IPS-18a (cell line): ENCODE data around the gene ARSD.
"Not testable (repeated sequence)": the region's sequence is repeated elsewhere in the genome, so short reads cannot be mapped to it uniquely, and the experiment has no call there.

Source experiments
- H3K27ac ChIP-seq: one replicate; pipeline ENCODE4 v1.5.1; 2013; ENCODE audit warnings: low read length
- H3K27me3 ChIP-seq: one replicate; pipeline ENCODE4 v1.6.1; 2013; ENCODE audit warnings: mild to moderate bottlenecking, low read length; ENCODE audit not compliant: control insufficient read depth, insufficient read depth
- H3K36me3 ChIP-seq: one replicate; pipeline ENCODE4 v1.6.1; 2013; ENCODE audit warnings: low read depth, low read length; ENCODE audit not compliant: control insufficient read depth
- H3K4me1 ChIP-seq: one replicate; pipeline ENCODE4 v1.6.1; 2013; ENCODE audit warnings: low read depth, low read length; ENCODE audit not compliant: control insufficient read depth
- H3K4me3 ChIP-seq: one replicate; pipeline ENCODE4 v1.5.1; 2013; ENCODE audit warnings: low read length
- H3K9ac ChIP-seq: one replicate; pipeline ENCODE4 v1.6.1; 2013; ENCODE audit warnings: mild to moderate bottlenecking, low read length, moderate library complexity
- H3K9me3 ChIP-seq: one replicate; pipeline ENCODE4 v1.6.1; 2013; ENCODE audit warnings: low read depth, low read length; ENCODE audit not compliant: control insufficient read depth

Gene ARSD, protein sequence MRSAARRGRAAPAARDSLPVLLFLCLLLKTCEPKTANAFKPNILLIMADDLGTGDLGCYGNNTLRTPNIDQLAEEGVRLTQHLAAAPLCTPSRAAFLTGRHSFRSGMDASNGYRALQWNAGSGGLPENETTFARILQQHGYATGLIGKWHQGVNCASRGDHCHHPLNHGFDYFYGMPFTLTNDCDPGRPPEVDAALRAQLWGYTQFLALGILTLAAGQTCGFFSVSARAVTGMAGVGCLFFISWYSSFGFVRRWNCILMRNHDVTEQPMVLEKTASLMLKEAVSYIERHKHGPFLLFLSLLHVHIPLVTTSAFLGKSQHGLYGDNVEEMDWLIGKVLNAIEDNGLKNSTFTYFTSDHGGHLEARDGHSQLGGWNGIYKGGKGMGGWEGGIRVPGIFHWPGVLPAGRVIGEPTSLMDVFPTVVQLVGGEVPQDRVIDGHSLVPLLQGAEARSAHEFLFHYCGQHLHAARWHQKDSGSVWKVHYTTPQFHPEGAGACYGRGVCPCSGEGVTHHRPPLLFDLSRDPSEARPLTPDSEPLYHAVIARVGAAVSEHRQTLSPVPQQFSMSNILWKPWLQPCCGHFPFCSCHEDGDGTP

DNA sequence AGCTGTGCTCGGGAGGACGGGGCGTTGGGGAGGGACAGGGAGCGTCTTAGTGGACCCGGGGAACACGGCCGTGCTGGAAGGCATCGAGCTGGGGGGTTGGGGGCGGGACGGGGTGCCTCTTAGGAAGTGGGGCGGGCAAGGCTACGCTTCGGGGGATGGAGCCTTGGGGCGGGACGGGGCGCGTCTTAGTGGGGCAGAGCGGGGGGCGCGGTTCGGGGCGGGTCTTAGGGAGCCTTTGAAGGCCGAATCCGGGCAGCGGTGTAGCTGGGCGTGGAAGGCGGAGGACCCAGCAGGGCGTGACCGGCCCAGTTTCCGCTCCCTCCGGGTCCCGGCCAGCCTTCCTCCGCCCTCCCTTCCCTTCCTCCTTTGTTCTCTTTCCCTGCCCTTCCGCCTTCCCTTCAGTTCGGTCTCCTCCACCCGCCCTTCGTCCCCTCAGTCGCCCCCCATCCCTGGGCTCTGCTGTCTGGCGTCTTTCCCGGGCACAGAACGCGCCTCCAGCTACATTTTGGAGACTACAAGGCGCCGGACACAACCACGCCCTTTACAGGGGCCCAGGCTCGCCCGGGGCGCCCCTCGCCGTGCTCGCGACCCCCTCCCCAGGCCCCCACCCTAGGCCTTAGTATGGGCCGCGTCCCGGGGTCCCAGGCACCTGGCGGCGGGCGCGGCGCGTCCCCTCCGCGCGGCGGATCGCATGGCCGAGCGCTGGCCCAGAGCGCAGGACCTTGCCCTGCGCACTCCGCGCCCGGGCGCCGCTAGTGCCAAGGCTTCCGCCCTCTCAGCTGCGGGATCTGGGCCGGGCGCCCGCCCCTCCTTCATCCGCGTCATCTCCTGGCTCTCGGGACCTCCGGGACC lies at the start of gene ARSD:
Gene ARSD, minus strand, starts transcription at position 757 of the 852 bp plus-strand sequence. Its CDS starts 64 bp downstream, at position 693.
- Histone ChIP-seq H3K27me3 (no peaks in the 10 kb centered on the region), H3K36me3 (no peaks in the 10 kb centered on the region), H3K4me3 (peak within 1 kb of the TSS; percentile 68), H3K27ac (peak within 1 kb of the TSS; percentile 83), H3K9me3 (no peaks in the 10 kb centered on the region), H3K4me1 (peaks cover 25% of the 10 kb centered on the region), H3K9ac (peak within 1 kb of the TSS; percentile 94)

DNA sequence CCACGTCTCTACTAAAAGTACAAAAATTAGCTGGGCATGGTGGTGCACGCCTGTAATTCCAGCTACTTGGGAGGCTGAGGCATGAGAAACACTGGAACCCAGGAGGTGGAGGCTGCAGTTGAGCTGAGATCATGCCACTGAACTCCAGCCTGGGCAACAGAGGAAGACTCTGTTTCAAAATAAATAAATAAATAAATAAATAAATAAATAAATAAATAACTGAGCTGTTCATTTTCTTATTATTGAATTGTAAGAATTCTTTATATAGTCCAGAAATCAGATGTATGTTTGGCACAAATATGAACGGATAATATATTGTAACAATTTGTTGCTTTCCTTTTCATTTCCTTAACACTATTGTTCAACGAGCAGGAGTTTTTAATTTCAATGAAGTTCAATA lies 49.5 kb upstream of the ARSD start:
- H3K4me3 ChIP-seq, H3K9me3 ChIP-seq: not testable (repeated sequence)

DNA sequence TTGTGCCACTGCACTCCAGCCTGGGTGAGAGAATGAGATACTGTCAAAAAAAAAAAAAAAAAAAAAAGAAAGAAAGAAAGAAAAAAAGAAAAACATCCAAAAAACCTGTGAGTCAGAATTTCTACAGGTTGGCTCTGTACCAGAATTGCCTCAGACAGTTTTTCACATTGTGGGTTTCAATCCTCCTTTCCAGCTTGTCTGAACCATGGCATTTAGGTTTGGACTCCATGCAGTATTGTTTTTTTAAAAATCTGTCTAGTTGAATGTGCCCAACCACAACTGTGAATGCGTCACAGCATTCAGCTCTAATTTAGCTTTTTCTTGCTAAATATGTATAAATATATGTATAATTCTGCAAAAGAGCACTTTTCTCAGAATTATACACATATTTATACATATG lies 45.8 kb upstream of the ARSD start:
- Histone ChIP-seq H3K4me1 (peaks cover 3% of the 10 kb centered on the region), H3K9ac (no peak overlapping the region), H3K9me3 (no peaks in the 10 kb centered on the region), H3K27me3 (no peaks in the 10 kb centered on the region), H3K4me3 (no peak overlapping the region), H3K36me3 (no peaks in the 10 kb centered on the region), H3K27ac (no peak overlapping the region)

More for the DNA sequence above, 49.5 kb upstream of the ARSD start:
- not testable (repeated sequence) for H3K27ac ChIP-seq, H3K27me3 ChIP-seq, H3K4me1 ChIP-seq, H3K36me3 ChIP-seq, H3K9ac ChIP-seq

DNA sequence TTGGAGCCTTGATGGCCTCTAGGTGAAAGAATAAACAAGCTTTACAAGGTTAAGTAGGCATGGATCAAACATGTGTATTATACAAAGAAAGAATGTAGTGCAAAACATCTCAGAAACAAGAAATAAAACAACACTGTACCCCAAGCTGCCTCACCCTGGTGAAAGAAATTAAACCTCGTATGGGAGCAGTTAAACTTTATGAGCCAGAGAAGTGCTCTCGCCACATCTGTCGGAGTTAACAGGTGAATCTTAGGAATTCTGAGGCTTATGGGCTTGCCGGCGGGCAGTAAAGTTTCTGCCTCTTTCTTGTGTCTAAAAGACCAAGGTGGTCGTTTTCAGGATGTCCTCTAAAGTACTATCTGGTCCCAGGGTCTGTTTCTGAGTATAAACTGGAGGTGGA lies 43.3 kb upstream of the ARSD start:
- no peak overlapping the region for H3K4me3 ChIP-seq
- no peaks in the 10 kb centered on the region for H3K27me3 ChIP-seq
- H3K4me1 ChIP-seq: peaks cover 19% of the 10 kb centered on the region
- no peak overlapping the region for H3K9ac ChIP-seq
- H3K36me3 ChIP-seq: no peaks in the 10 kb centered on the region
- H3K9me3 ChIP-seq: no peaks in the 10 kb centered on the region
- H3K27ac ChIP-seq: no peak overlapping the region

DNA sequence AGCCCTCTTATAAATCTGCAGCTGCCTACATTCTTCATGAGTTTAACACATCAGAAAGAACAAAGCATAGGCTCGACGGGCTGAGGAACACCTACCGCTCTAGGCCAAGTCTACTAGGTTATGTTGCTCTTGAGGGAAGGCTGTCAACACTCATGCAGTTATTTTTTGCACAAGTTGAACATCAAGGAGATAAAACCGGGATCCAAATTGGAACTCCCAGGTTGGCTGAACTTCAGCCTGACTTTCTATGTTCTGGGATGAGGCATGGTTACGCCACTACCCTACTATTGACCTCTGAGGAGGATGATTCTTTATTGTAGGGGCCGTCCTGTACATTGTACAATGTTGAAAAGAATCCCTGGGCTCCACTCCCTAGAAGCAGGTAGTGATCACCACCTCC lies 39.9 kb upstream of the ARSD start:
- H3K27ac ChIP-seq: no peak overlapping the region
- H3K9me3 ChIP-seq: no peaks in the 10 kb centered on the region
- no peak overlapping the region for H3K4me3 ChIP-seq
- no peaks in the 10 kb centered on the region for H3K36me3 ChIP-seq
- H3K4me1 ChIP-seq: peaks cover 26% of the 10 kb centered on the region
- H3K27me3 ChIP-seq: no peaks in the 10 kb centered on the region
- no peak overlapping the region for H3K9ac ChIP-seq

DNA sequence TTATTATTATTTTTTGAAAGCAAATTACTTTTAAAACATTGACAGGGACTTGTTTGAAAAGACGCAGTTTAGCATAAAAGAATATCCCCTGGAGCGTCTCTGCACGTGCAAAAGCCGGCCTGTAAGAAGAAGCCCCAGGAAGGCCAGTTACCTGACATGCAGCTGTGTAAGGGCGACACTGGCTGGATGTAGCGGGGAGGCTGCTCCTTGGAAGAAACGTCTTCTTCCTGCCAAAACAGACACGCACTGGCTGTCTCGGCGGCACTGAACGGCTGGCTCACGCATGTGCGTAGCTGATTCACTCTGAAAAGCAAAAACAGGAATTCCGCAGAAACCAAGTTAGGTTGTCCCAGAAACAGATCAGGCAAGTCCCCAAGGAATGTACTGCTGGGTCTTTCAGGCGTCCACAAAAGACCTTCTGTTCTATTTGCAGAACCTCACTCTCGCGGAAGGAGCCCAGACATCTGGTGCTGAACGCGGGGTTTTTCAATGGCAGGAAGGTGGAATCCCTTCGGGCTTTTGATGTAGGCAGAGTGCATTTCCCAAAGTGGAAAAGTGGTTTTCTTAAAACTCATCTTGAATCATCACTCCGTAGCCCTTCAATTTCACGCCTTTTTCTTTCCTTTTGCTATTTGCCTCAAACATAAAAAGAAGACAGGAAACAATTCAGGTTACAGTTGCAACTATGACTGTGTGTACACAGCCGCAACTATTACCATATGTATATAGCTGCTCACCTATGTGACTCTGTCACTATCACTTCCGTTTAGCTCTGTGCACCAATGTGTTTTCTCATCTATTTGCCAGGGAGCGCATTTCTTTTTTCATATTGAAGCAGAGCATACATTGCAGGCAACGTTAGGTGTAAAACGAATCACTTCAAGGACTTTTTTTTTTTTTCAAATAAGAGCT lies 39.1 kb upstream of the ARSD start:
- H3K4me1 ChIP-seq: peaks cover 27% of the 10 kb centered on the region

DNA sequence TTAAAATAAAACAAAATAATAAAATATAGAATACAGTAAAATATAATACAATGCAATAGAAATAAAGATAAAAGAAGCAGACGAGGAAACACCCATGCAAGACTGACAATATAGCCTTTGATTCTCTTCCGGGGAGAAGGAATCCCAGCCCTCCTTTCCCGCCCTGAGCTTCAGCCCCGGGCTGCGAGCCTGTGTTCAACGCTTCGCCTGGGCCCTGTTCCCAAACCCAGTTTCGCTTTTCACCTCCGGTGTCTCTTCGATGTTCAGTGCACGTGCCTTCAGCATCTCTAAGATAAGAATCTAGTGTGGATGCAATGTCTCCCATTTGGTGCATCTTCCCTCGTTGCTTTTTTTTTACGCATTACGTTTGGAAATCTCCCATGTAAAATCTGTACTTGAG lies 38.4 kb upstream of the ARSD start:
- Histone ChIP-seq H3K9ac (no peak overlapping the region), H3K36me3 (no peaks in the 10 kb centered on the region), H3K9me3 (no peaks in the 10 kb centered on the region), H3K4me3 (no peak overlapping the region), H3K4me1 (peaks cover 34% of the 10 kb centered on the region), H3K27ac (no peak overlapping the region), H3K27me3 (no peaks in the 10 kb centered on the region)

More for the DNA sequence above, 39.1 kb upstream of the ARSD start:
- peak overlapping the region; percentile 43 for H3K27ac ChIP-seq
- no peaks in the 10 kb centered on the region for H3K9me3 ChIP-seq
- H3K9ac ChIP-seq: peak overlapping the region; percentile 30
- H3K27me3 ChIP-seq: no peaks in the 10 kb centered on the region
- H3K36me3 ChIP-seq: no peaks in the 10 kb centered on the region
- no peak overlapping the region for H3K4me3 ChIP-seq

DNA sequence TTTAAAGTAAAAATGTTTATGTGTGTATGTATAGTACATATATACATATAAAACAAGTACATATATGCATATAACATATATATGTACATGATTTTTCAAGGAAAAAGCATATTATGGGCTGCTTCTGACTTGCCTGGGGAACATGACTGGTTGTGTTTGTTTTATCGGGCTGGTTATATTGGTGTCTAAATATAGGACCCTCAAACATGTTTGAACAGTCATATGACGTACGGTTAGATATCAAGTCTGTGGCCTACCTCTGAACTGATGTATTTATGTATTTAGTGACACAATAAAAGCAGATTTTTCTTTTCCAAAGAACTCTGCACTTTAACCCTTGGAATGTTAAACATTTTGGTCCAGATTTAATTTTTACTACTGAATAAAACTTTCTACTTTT lies 37.9 kb upstream of the ARSD start:
- H3K36me3 ChIP-seq: no peaks in the 10 kb centered on the region
- H3K27ac ChIP-seq: no peak overlapping the region
- H3K4me3 ChIP-seq: no peak overlapping the region

DNA sequence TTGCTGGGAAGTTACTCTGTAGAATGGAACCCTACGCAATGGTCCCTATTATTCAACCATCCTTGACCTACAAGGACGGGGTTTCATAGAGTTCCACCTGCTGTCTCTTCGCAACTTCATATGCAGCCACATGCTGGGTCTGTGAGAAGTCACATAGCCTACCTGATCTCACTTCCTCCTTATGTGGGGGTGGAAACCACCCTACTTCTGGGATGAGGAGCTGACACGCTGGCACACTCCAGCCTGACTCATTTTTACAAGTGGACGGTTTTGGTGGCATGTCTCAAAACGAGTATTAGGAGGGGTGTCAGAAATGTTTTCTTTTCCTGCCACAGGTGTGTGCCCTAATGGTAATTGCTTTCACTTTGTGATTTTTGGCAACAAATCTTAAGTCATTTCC lies 36.8 kb upstream of the ARSD start:
- peaks cover 47% of the 10 kb centered on the region for H3K4me1 ChIP-seq
- no peak overlapping the region for H3K9ac ChIP-seq
- H3K9me3 ChIP-seq: no peaks in the 10 kb centered on the region
- H3K4me3 ChIP-seq: no peak overlapping the region
- no peaks in the 10 kb centered on the region for H3K36me3 ChIP-seq
- H3K27ac ChIP-seq: no peak overlapping the region
- H3K27me3 ChIP-seq: no peaks in the 10 kb centered on the region

More for the DNA sequence above, 37.9 kb upstream of the ARSD start:
- Histone ChIP-seq H3K9ac (no peak overlapping the region), H3K9me3 (no peaks in the 10 kb centered on the region), H3K27me3 (no peaks in the 10 kb centered on the region), H3K4me1 (peaks cover 39% of the 10 kb centered on the region)

DNA sequence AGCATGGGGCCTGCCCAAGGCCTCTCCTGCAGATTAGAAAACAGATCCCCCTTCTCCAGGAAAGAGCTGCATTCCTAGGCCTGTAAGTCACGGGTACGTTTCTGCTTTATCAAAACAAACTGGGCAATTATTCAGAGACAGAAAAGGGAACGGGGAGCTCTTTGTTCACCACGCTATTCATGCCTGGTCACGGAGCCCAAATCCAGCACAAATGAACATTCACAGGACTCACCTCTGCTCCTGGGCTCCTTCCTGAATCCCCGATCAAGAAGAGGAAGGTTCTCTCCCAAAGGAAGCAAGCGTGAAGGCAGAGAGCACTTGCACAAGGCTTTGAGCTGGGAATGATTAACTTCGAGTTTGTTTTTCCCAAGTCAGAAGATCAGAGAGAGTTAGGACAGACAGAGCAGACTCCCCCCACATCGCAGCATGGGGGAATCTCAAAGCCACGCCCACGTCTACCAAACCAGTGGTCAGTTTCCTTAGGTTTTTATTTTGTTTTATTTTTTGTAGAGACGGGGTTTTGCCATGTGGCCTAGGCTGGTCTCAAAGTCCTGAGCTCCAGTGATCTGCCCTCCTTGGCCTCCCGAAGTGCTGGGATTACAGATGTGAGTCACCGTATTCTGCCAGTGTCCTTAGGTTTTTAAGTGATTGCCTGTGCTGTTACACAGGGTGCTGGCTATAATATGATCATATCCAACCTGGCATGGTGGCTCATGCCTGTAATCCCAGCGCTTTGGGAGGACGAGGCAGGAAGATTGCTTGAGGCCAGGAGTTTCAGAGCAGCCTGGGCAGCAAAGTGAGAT lies 35.1 kb upstream of the ARSD start:
- Histone ChIP-seq H3K9ac (peak overlapping the region; percentile 26), H3K27ac (peak overlapping the region; percentile 12)
- not testable (repeated sequence) for H3K4me3 ChIP-seq

More for the DNA sequence above, 35.1 kb upstream of the ARSD start:
- H3K9me3 ChIP-seq, H3K27me3 ChIP-seq, H3K36me3 ChIP-seq: not testable (repeated sequence)
- H3K4me1 ChIP-seq: peaks cover 53% of the 10 kb centered on the region
